SK-N-SH treated with all-trans-retinoic acid at 6 μM for 48 hours (cell line): ENCODE results near the gene FGF2.
"Not testable (repeated sequence)": the region's sequence is repeated elsewhere in the genome, so short reads cannot be mapped to it uniquely, and the experiment has no call there.

ENCODE experiments used
- ATAC-seq: fragments of 200-7000 bp; cut with Tn5 transposase; 3 replicates; pipeline ENCODE4 v1.9.1; 2020; ENCODE audit warnings: mild to moderate bottlenecking, moderate library complexity
- BACH2 ChIP-seq: fragments of 250-450 bp; sonication (Bioruptor Pico); IDR thresholded peaks from 2 replicates; pipeline ENCODE4 v1.9.0; 2021; ENCODE audit warnings: mild to moderate bottlenecking, borderline replicate concordance
- CSDC2 ChIP-seq: fragments of 250-450 bp; sonication (Bioruptor Pico); IDR thresholded peaks from 2 replicates; pipeline ENCODE4 v1.5.0; 2020; ENCODE audit warnings: mild to moderate bottlenecking, moderate library complexity
- ESRRG ChIP-seq: fragments of 250-450 bp; sonication (Bioruptor Pico); IDR thresholded peaks from 2 replicates; pipeline ENCODE4 v1.6.1; 2021; ENCODE audit warnings: mild to moderate bottlenecking
- GLIS3 ChIP-seq: fragments of 250-450 bp; sonication (Bioruptor Pico); IDR thresholded peaks from 2 replicates; pipeline ENCODE4 v1.5.0; 2020; ENCODE audit warnings: mild to moderate bottlenecking, moderate library complexity
- ISL1 ChIP-seq: fragments of 250-450 bp; sonication (Bioruptor Pico); IDR thresholded peaks from 2 replicates; pipeline ENCODE4 v2.1.2; 2022; ENCODE audit warnings: mild to moderate bottlenecking, moderate library complexity
- OSR1 ChIP-seq: fragments of 250-450 bp; sonication (Bioruptor Pico); IDR thresholded peaks from 2 replicates; pipeline ENCODE4 v1.8.0; 2022; ENCODE audit warnings: moderate library complexity, mild to moderate bottlenecking, inconsistent platforms
- RARB ChIP-seq: fragments of 250-450 bp; sonication (Bioruptor Pico); IDR thresholded peaks from 2 replicates; pipeline ENCODE4 v1.8.0; 2021; ENCODE audit warnings: mild to moderate bottlenecking, moderate library complexity
- SNAI2 ChIP-seq: fragments of 250-450 bp; sonication (Bioruptor Pico); IDR thresholded peaks from 2 replicates; pipeline ENCODE4 v1.5.0; 2020; ENCODE audit warnings: mild to moderate bottlenecking, moderate library complexity
- TCF4 ChIP-seq: fragments of 250-450 bp; sonication (Bioruptor Pico); IDR thresholded peaks from 2 replicates; pipeline ENCODE4 v1.8.0; 2021; ENCODE audit warnings: mild to moderate bottlenecking, moderate library complexity, borderline replicate concordance
- TOX ChIP-seq: fragments of 250-450 bp; sonication (Bioruptor Pico); IDR thresholded peaks from 2 replicates; pipeline ENCODE4 v1.8.0; 2021; ENCODE audit warnings: mild to moderate bottlenecking, moderate library complexity, borderline replicate concordance
- ZC3H10 ChIP-seq: fragments of 250-450 bp; sonication (Bioruptor Pico); IDR thresholded peaks from 2 replicates; pipeline ENCODE4 v1.5.1; 2021; ENCODE audit warnings: mild to moderate bottlenecking, moderate library complexity
- ZFP3 ChIP-seq: fragments of 250-450 bp; sonication (Bioruptor Pico); IDR thresholded peaks from 2 replicates; pipeline ENCODE4 v1.5.0; 2020; ENCODE audit warnings: mild to moderate bottlenecking, moderate library complexity
- ZFP30 ChIP-seq: fragments of 450-650 bp; formaldehyde crosslinking; IDR thresholded peaks from 2 replicates; pipeline ENCODE4 v1.5.0; 2022; ENCODE audit warnings: mild to moderate bottlenecking, moderate library complexity
- ZNF565 ChIP-seq: fragments of 450-650 bp; formaldehyde crosslinking; conservative IDR thresholded peaks from 2 replicates; pipeline ENCODE4 v1.5.0; 2020; ENCODE audit warnings: low read depth, mild to moderate bottlenecking, moderate library complexity
- ZNF70 ChIP-seq: fragments of 450-650 bp; formaldehyde crosslinking; IDR thresholded peaks from 2 replicates; pipeline ENCODE4 v1.5.0; 2020; ENCODE audit warnings: mild to moderate bottlenecking, moderate library complexity
- ZNF8 ChIP-seq: fragments of 450-650 bp; formaldehyde crosslinking; IDR thresholded peaks from 2 replicates; pipeline ENCODE4 v1.5.0; 2020; ENCODE audit warnings: mild to moderate bottlenecking, moderate library complexity
- TF ChIP-seq, protein P1 (sequence below): fragments of 250-450 bp; sonication (Bioruptor Pico); IDR thresholded peaks from 2 replicates; pipeline ENCODE4 v1.5.1; 2021; ENCODE audit warnings: mild to moderate bottlenecking, moderate library complexity
- TF ChIP-seq, protein P2 (sequence below): fragments of 250-450 bp; sonication (Bioruptor Pico); IDR thresholded peaks from 2 replicates; pipeline ENCODE4 v1.5.0; 2020; ENCODE audit warnings: mild to moderate bottlenecking, moderate library complexity
- TF ChIP-seq, protein P3 (sequence below): fragments of 250-450 bp; sonication (Bioruptor Pico); IDR thresholded peaks from 2 replicates; pipeline ENCODE4 v1.8.0; 2020; ENCODE audit warnings: mild to moderate bottlenecking, moderate library complexity, borderline replicate concordance
- TF ChIP-seq, protein P4 (sequence below): fragments of 250-450 bp; sonication (Bioruptor Pico); IDR thresholded peaks from 2 replicates; pipeline ENCODE4 v1.8.0; 2021; ENCODE audit warnings: low read depth, mild to moderate bottlenecking, moderate library complexity, borderline replicate concordance
- TF ChIP-seq, protein P5 (sequence below): fragments of 250-450 bp; sonication (Bioruptor Pico); IDR thresholded peaks from 2 replicates; pipeline ENCODE4 v1.5.1; 2020; ENCODE audit warnings: low read depth, mild to moderate bottlenecking, moderate library complexity

FGF2 gene

DNA sequence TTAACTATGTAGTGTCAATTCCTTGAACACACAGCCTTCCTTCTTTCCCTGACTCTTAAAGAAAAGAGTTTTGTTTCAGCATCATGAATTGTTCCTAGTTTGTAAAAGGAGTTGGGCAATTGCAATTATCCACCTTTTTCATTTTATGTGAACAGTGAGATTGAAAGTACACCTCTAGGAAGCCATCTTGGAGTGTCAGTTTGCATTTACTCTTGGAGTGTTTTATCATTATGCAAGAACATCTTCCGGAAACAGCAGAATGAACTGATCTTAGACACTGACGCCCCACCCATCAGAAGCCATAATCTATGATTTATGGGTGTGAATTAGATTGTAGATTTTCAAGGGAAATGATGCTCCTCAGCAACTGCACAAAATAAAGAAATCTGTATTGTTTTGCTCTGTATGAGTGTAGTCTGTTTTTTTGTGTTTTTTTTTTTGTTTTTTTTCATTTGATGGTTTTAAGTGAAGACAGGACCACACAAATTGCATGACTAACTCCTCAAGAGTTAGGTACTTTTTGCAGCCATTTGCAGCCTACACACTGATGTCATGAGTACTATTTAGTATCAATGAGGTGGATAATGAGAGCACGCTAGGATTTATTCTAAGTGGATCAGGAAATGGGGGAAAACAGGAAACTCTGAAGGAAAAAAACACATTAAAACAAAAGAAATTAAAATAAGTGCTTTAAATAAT, 19.5 kb upstream of the FGF2 start:
- no peak for TF ChIP-seq BACH2 (CRISPR knock-in tag)
- TF ChIP-seq, protein P1, sequence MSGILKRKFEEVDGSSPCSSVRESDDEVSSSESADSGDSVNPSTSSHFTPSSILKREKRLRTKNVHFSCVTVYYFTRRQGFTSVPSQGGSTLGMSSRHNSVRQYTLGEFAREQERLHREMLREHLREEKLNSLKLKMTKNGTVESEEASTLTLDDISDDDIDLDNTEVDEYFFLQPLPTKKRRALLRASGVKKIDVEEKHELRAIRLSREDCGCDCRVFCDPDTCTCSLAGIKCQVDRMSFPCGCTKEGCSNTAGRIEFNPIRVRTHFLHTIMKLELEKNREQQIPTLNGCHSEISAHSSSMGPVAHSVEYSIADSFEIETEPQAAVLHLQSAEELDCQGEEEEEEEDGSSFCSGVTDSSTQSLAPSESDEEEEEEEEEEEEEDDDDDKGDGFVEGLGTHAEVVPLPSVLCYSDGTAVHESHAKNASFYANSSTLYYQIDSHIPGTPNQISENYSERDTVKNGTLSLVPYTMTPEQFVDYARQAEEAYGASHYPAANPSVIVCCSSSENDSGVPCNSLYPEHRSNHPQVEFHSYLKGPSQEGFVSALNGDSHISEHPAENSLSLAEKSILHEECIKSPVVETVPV = no peak
- no peak for TF ChIP-seq ZC3H10 (CRISPR knock-in tag)
- TF ChIP-seq, protein P2, sequence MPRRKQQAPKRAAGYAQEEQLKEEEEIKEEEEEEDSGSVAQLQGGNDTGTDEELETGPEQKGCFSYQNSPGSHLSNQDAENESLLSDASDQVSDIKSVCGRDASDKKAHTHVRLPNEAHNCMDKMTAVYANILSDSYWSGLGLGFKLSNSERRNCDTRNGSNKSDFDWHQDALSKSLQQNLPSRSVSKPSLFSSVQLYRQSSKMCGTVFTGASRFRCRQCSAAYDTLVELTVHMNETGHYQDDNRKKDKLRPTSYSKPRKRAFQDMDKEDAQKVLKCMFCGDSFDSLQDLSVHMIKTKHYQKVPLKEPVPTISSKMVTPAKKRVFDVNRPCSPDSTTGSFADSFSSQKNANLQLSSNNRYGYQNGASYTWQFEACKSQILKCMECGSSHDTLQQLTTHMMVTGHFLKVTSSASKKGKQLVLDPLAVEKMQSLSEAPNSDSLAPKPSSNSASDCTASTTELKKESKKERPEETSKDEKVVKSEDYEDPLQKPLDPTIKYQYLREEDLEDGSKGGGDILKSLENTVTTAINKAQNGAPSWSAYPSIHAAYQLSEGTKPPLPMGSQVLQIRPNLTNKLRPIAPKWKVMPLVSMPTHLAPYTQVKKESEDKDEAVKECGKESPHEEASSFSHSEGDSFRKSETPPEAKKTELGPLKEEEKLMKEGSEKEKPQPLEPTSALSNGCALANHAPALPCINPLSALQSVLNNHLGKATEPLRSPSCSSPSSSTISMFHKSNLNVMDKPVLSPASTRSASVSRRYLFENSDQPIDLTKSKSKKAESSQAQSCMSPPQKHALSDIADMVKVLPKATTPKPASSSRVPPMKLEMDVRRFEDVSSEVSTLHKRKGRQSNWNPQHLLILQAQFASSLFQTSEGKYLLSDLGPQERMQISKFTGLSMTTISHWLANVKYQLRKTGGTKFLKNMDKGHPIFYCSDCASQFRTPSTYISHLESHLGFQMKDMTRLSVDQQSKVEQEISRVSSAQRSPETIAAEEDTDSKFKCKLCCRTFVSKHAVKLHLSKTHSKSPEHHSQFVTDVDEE (CRISPR knock-in tag) = no peak
- TF ChIP-seq TCF4 (CRISPR knock-in tag) = no peak
- TF ChIP-seq, protein P3, sequence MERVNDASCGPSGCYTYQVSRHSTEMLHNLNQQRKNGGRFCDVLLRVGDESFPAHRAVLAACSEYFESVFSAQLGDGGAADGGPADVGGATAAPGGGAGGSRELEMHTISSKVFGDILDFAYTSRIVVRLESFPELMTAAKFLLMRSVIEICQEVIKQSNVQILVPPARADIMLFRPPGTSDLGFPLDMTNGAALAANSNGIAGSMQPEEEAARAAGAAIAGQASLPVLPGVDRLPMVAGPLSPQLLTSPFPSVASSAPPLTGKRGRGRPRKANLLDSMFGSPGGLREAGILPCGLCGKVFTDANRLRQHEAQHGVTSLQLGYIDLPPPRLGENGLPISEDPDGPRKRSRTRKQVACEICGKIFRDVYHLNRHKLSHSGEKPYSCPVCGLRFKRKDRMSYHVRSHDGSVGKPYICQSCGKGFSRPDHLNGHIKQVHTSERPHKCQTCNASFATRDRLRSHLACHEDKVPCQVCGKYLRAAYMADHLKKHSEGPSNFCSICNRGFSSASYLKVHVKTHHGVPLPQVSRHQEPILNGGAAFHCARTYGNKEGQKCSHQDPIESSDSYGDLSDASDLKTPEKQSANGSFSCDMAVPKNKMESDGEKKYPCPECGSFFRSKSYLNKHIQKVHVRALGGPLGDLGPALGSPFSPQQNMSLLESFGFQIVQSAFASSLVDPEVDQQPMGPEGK (CRISPR knock-in tag) = no peak
- no peak for TF ChIP-seq ISL1
- no peak for TF ChIP-seq GLIS3
- no peak for TF ChIP-seq OSR1
- TF ChIP-seq, protein P4, sequence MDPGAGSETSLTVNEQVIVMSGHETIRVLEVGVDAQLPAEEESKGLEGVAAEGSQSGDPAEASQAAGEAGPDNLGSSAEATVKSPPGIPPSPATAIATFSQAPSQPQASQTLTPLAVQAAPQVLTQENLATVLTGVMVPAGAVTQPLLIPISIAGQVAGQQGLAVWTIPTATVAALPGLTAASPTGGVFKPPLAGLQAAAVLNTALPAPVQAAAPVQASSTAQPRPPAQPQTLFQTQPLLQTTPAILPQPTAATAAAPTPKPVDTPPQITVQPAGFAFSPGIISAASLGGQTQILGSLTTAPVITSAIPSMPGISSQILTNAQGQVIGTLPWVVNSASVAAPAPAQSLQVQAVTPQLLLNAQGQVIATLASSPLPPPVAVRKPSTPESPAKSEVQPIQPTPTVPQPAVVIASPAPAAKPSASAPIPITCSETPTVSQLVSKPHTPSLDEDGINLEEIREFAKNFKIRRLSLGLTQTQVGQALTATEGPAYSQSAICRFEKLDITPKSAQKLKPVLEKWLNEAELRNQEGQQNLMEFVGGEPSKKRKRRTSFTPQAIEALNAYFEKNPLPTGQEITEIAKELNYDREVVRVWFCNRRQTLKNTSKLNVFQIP (CRISPR knock-in tag) = no peak
- no peak for TF ChIP-seq CSDC2 (CRISPR knock-in tag)
- no peak for TF ChIP-seq ESRRG (CRISPR knock-in tag)
- TF ChIP-seq SNAI2 (CRISPR knock-in tag) = no peak
- TF ChIP-seq ZNF8 (CRISPR knock-in tag) = no peak
- TF ChIP-seq TOX (CRISPR knock-in tag) = no peak
- ATAC-seq = no peak

DNA sequence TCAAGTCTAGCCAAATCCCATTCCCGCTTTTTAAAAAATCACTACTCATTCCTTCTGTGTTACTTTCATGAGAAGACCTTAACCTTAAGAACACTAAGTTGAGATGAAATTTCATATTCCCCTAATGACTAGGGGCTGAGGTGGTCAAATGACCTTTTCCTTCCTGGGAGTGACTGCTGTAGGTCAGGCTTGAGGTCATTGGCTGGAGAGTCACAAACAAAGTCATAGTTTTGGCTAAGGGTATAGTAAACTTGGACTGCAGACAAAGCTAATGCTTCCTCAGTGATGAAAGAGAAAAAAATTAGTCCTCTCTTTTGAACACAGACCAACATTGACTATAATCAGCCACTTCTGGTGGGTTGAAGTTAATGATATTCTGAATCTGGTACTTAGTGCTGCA, 16.0 kb upstream of the FGF2 start:
- TF ChIP-seq ISL1 = no peak
- TF ChIP-seq CSDC2 (CRISPR knock-in tag) = no peak
- TF ChIP-seq, protein P1 = no peak
- no peak for TF ChIP-seq ZNF565 (CRISPR knock-in tag)
- TF ChIP-seq ZNF8 (CRISPR knock-in tag) = no peak
- no peak for TF ChIP-seq TCF4 (CRISPR knock-in tag)
- no peak for TF ChIP-seq TOX (CRISPR knock-in tag)
- no peak for TF ChIP-seq ZNF70
- TF ChIP-seq, protein P5, sequence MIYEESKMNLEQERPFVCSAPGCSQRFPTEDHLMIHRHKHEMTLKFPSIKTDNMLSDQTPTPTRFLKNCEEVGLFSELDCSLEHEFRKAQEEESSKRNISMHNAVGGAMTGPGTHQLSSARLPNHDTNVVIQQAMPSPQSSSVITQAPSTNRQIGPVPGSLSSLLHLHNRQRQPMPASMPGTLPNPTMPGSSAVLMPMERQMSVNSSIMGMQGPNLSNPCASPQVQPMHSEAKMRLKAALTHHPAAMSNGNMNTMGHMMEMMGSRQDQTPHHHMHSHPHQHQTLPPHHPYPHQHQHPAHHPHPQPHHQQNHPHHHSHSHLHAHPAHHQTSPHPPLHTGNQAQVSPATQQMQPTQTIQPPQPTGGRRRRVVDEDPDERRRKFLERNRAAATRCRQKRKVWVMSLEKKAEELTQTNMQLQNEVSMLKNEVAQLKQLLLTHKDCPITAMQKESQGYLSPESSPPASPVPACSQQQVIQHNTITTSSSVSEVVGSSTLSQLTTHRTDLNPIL (CRISPR knock-in tag) = no peak
- TF ChIP-seq ZFP30 (CRISPR knock-in tag) = no peak
- TF ChIP-seq, protein P3 (CRISPR knock-in tag) = no peak
- TF ChIP-seq ESRRG (CRISPR knock-in tag) = no peak
- no peak for TF ChIP-seq RARB
- TF ChIP-seq ZC3H10 (CRISPR knock-in tag) = no peak
- no peak for TF ChIP-seq ZFP3 (CRISPR knock-in tag)
- TF ChIP-seq, all 23 proteins: peak for 0
- ATAC-seq = no peak

DNA sequence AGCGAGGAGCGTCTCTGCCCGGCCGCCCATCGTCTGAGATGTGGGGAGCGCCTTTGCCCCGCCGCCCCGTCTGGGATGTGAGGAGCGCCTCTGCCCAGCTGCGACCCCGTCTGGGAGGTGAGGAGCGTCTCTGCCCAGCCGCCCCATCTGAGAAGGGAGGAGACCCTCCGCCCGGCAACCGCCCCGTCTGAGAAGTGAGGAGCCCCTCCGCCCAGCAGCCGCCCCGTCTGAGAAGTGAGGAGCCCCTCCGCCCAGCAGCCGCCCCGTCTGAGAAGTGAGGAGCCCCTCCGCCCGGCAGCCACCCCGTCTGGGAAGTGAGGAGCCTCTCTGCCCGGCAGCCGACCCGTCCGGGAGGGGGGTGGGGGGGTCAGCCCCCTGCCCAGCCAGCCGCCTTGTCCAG, 14.8 kb upstream of the FGF2 start:
- not testable (repeated sequence) for ATAC-seq

DNA sequence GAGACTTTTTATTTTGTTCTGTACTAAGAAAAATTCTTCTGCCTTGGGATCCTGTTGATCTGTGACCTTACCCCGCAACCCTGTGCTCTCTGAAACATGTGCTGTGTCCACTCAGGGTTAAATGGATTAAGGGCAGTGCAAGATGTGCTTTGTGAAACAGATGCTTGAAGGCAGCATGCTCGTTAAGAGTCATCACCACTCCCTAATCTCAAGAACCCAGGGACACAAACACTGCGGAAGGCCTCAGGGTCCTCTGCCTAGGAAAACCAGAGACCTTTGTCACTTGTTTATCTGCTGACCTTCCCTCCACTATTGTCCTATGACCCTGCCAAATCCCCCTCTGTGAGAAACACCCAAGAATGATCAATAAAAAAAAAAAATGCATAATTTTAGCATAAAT, 13.8 kb upstream of the FGF2 start:
- not testable (repeated sequence) for ATAC-seq
